ENCODE data around the gene DLG5.

DLG5 gene

GRCh38 chr10:77892021-77892739 is 34.4 kb downstream of the DLG5 start:
- DNase-seq (ENCODE audit: low read depth, low spot score): no peak

GRCh38 chr10:77890097-77890496 is 36.5 kb downstream of the DLG5 start:
- no peak for DNase-seq (ENCODE audit: low read depth, low spot score)

GRCh38 chr10:77889277-77889903 is 37.2 kb downstream of the DLG5 start:
- no peak for DNase-seq (ENCODE audit: low read depth, low spot score)

- DNase-seq (ENCODE audit: low read depth, low spot score): no peak
These were observed 38.2 kb downstream of the DLG5 start for GRCh38 chr10:77888356-77888703.

- DNase-seq (ENCODE audit: low read depth, low spot score): no peak
These were observed 38.8 kb downstream of the DLG5 start for GRCh38 chr10:77887631-77888355.

GRCh38 chr10:77886795-77887355 is 39.7 kb downstream of the DLG5 start:
- no peak for DNase-seq (ENCODE audit: low read depth, low spot score)

GRCh38 chr10:77884181-77884580 is 42.4 kb downstream of the DLG5 start:
- no peak for DNase-seq (ENCODE audit: low read depth, low spot score)

- no peak for DNase-seq (ENCODE audit: low read depth, low spot score)
These were observed 44.9 kb downstream of the DLG5 start for GRCh38 chr10:77881636-77882035.

GRCh38 chr10:77881222-77881621 is 45.3 kb downstream of the DLG5 start:
- DNase-seq (ENCODE audit: low read depth, low spot score): no peak

- no peak for DNase-seq (ENCODE audit: low read depth, low spot score)
These were observed 46.8 kb downstream of the DLG5 start for GRCh38 chr10:77879710-77880109.

GRCh38 chr10:77879065-77879464 is 47.5 kb downstream of the DLG5 start:
- DNase-seq (ENCODE audit: low read depth, low spot score): no peak

- no peak for DNase-seq (ENCODE audit: low read depth, low spot score)
These were observed 48.9 kb downstream of the DLG5 start for GRCh38 chr10:77877441-77878344.

GRCh38 chr10:77875730-77876129 is 50.8 kb downstream of the DLG5 start:
- no peak for DNase-seq (ENCODE audit: low read depth, low spot score)

GRCh38 chr10:77874872-77875271 is 51.7 kb downstream of the DLG5 start:
- DNase-seq (ENCODE audit: low read depth, low spot score): no peak

GRCh38 chr10:77873536-77874380 is 52.8 kb downstream of the DLG5 start:
- DNase-seq (ENCODE audit: low read depth, low spot score): no peak

GRCh38 chr10:77872947-77873535 is 53.5 kb downstream of the DLG5 start:
- DNase-seq (ENCODE audit: low read depth, low spot score): no peak

GRCh38 chr10:77872151-77872946 is 54.2 kb downstream of the DLG5 start:
- DNase-seq (ENCODE audit: low read depth, low spot score): no peak

- DNase-seq (ENCODE audit: low read depth, low spot score): no peak
These were observed 56.7 kb downstream of the DLG5 start for GRCh38 chr10:77869626-77870420.

- no peak for DNase-seq (ENCODE audit: low read depth, low spot score)
These were observed 58.0 kb downstream of the DLG5 start for GRCh38 chr10:77868523-77868922.

Measured in brain pericyte (primary cell).